Upper lobe of right lung (tissue), 1 donor: ENCODE data around the gene ZMYND19. TPM values are rescaled to one million over a fixed set of nuclear protein-coding genes. Genes with fewer than 3 reads are reported as not detected.
"Not testable (repeated sequence)": the region's sequence is repeated elsewhere in the genome, so short reads cannot be mapped to it uniquely, and the experiment has no call there.

Source experiments
- ATAC-seq: fragments of 200-7000 bp; cut with Tn5 transposase; one replicate; pipeline ENCODE4 v1.9.1; 2020; ENCODE audit warnings: mild to moderate bottlenecking, moderate library complexity
- DNase-seq: peaks from one replicate; pipeline ENCODE4 v3.0.0-alpha.2; 2020
- H3K27ac ChIP-seq: fragments of 200-600 bp; one replicate; pipeline ENCODE4 v1.8.0; 2022
- H3K27me3 ChIP-seq: fragments of 200-600 bp; one replicate; pipeline ENCODE4 v1.8.0; 2022; ENCODE audit warnings: mild to moderate bottlenecking
- H3K36me3 ChIP-seq: fragments of 200-600 bp; one replicate; pipeline ENCODE4 v1.8.0; 2022
- H3K4me1 ChIP-seq: fragments of 200-600 bp; one replicate; pipeline ENCODE4 v1.8.0; 2022
- H3K4me3 ChIP-seq: fragments of 200-600 bp; one replicate; pipeline ENCODE4 v1.8.0; 2022; ENCODE audit warnings: mild to moderate bottlenecking
- H3K9me3 ChIP-seq: fragments of 200-600 bp; one replicate; pipeline ENCODE4 v1.8.0; 2022
- intact Hi-C: fragments of 100-400 bp; cut with DNase I; formaldehyde crosslinking; loops from one replicate; pipeline ENCODE4 v1.11.0; 2022
- total RNA-seq: library from RNA; stranded (reverse); fragmentation: NEBNext Ultra II Directional; extraction: Animal tissue kit (Norgen Biotek cat#: 25700); gene quantifications from one replicate; pipeline ENCODE4 v1.2.1, GENCODE V29; 2021
- TF ChIP-seq, protein P1 (sequence below): fragments of 200-600 bp; IDR thresholded peaks from one replicate; pipeline ENCODE4 v1.8.0; 2022; ENCODE audit warnings: antibody characterized with exemption
- donor health status: DM: no; HTN: yes; CAD: no; lungs with severe emphysema.

Gene ZMYND19
- total RNA-seq, 1 donor from 2014 or later: 18.3 TPM

DNA sequence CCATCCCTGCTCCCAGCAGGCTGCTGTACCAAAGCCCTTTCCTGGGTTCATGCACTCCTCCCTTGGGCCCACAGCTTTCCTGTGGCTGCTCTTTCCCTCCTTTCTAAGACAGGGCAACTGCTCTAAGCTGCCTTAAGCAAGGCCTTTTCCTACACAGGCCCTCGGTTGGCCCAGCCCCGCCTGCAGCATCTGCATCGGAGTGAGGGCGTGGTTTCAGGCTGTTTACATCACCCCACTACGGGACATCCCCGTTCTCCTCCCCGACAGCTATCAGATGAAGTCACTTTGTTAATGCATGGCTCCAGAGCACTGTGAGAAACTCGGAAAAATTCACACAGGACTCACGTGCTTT lies 15.0 kb downstream of the ZMYND19 start:
- intact Hi-C loops: no loop called here
- Histone ChIP-seq H3K4me3 (no peak overlapping the region), H3K9me3 (no peaks in the 10 kb centered on the region), H3K27me3 (no peaks in the 10 kb centered on the region), H3K36me3 (peaks cover 48% of the 10 kb centered on the region), H3K27ac (no peak overlapping the region), H3K4me1 (peaks cover 27% of the 10 kb centered on the region)
- ATAC-seq: no peak
- TF ChIP-seq, protein P1, sequence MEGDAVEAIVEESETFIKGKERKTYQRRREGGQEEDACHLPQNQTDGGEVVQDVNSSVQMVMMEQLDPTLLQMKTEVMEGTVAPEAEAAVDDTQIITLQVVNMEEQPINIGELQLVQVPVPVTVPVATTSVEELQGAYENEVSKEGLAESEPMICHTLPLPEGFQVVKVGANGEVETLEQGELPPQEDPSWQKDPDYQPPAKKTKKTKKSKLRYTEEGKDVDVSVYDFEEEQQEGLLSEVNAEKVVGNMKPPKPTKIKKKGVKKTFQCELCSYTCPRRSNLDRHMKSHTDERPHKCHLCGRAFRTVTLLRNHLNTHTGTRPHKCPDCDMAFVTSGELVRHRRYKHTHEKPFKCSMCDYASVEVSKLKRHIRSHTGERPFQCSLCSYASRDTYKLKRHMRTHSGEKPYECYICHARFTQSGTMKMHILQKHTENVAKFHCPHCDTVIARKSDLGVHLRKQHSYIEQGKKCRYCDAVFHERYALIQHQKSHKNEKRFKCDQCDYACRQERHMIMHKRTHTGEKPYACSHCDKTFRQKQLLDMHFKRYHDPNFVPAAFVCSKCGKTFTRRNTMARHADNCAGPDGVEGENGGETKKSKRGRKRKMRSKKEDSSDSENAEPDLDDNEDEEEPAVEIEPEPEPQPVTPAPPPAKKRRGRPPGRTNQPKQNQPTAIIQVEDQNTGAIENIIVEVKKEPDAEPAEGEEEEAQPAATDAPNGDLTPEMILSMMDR: no peak
- no peak for DNase-seq

DNA sequence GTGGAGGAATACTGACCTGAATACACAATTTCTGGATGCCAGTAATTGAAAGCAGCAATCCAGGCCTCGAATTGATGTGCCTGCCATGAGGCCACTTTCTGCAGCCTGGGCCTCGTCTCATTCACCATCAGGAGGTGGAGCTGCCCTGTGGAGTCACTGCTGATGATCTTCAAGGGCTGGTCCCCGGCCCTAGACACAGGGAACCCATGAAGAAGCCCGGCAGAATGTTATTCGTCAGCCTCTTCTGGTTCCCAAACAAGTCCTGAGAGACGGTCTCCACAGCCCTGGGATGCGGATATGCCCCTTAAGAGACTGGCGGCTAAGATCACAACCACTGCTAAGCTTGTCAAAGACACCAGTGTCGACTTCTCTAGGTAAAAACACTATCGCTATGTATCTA lies 16.1 kb downstream of the ZMYND19 start:
- H3K36me3 ChIP-seq: peaks cover 50% of the 10 kb centered on the region
- intact Hi-C loops: no loop called here
- no peak overlapping the region for H3K27ac ChIP-seq
- DNase-seq (no peak), ATAC-seq (no peak)
- no peak overlapping the region for H3K4me3 ChIP-seq
- no peaks in the 10 kb centered on the region for H3K27me3 ChIP-seq
- TF ChIP-seq, protein P1: no peak
- H3K4me1 ChIP-seq: peaks cover 23% of the 10 kb centered on the region
- no peaks in the 10 kb centered on the region for H3K9me3 ChIP-seq

DNA sequence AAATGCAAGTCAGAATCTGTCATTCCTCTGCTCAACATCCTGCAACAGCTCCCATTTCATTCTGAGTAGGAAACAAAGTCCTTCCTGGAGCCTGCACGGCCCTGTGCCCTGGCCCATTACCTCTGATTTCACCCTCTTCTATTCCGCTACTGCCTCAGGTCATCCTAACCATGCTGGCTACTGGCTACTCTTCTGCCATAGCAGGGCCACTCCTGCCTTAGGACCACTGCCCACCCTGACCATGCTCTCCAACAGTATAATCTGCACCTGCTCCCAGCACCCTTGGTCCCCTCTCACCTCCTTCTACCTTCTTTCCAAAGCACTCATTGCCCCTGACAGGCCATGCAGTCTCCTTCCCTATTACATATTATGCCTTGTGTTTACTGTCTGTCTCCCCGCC lies 19.7 kb downstream of the ZMYND19 start:
- Histone ChIP-seq H3K4me1 (no peaks in the 10 kb centered on the region), H3K4me3 (no peak overlapping the region), H3K36me3 (peaks cover 40% of the 10 kb centered on the region), H3K27me3 (no peaks in the 10 kb centered on the region), H3K27ac (no peak overlapping the region), H3K9me3 (no peaks in the 10 kb centered on the region)
- TF ChIP-seq, protein P1: no peak
- no peak for DNase-seq
- intact Hi-C loops: no loop called here
- ATAC-seq: no peak

DNA sequence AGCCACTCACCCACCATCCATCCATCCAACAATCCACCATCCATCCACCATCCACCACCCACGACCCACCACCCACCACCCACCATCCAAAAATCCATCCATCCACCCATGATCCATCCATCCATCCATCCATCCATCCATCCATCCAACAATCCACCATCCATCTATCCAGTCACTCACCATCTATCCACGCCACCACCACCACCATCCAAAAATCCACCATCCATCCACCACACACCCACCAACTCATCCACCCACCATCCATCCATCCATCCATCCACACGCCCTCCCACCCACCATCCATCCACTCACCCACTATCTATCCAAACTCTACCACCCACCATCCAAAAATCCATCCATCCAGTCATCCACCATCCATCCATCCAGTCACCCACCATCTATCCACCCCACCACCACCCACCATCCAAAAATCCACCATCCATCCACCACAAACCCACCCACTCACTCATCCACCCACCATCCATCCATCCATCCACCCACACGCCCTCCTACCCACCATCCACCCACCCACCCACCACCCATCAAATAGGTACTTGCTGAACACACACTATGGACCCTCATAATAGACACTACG lies 20.6 kb downstream of the ZMYND19 start:
- TF ChIP-seq, protein P1: no peak
- H3K4me3 ChIP-seq: no peak overlapping the region
- ATAC-seq (no peak), DNase-seq (no peak)
- H3K4me1 ChIP-seq: no peaks in the 10 kb centered on the region
- no peak overlapping the region for H3K27ac ChIP-seq
- no peaks in the 10 kb centered on the region for H3K9me3 ChIP-seq
- H3K36me3 ChIP-seq: peaks cover 37% of the 10 kb centered on the region
- intact Hi-C loops: no loop called here
- H3K27me3 ChIP-seq: no peaks in the 10 kb centered on the region

DNA sequence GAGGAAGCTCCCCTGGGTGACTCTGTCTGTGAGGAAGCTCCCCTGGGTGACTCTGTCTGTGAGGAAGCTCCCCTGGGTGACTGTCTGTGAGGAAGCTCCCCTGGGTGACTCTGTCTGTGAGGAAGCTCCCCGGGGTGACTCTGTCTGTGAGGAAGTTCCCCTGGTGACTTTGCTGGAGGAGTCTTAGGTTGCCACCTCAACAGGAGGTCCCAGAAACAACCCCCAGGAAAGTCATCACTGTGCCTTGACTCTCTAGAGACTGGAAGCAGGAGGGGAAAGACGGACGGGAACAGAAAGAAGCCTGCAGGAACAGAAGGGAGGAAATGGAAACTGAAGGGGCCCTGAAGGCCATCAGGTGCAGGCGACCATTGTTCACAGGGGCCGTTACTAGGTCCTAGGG lies 21.9 kb downstream of the ZMYND19 start:
- H3K27ac ChIP-seq, intact Hi-C loops, H3K27me3 ChIP-seq, H3K9me3 ChIP-seq, H3K4me1 ChIP-seq, DNase-seq, ATAC-seq, H3K4me3 ChIP-seq: not testable (repeated sequence)
- H3K36me3 ChIP-seq: peaks cover 37% of the 10 kb centered on the region

DNA sequence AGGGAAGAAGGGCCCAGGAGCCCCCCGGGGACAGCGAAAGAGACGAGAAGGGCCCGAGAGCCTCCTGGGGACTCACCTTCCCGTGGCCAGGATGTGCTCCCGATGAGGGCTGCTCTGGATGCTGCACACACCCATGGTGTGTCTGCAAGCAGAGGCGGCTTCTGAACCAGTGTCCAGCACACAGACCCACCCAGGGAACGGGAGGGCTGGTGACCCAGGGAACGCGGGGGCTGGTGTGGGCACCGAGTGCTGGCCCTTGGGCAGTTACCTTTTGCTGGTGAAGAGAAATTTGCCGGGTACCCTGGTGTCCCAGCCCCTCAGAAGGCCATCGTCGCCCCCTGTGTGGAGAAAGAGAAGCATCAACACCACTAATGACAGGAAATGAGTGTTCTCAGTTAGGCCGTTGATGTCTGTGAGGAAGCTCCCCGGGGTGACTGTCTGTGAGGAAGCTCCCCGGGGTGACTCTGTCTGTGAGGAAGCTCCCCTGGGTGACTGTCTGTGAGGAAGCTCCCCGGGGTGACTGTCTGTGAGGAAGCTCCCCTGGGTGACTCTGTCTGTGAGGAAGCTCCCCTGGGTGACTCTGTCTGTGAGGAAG lies 25.4 kb downstream of the ZMYND19 start:
- DNase-seq (no peak), ATAC-seq (no peak)
- intact Hi-C loops: no loop called here
- Histone ChIP-seq H3K9me3 (no peaks in the 10 kb centered on the region), H3K36me3 (peaks cover 37% of the 10 kb centered on the region), H3K4me3 (no peak overlapping the region), H3K4me1 (no peaks in the 10 kb centered on the region), H3K27me3 (no peaks in the 10 kb centered on the region), H3K27ac (no peak overlapping the region)
- TF ChIP-seq, protein P1: no peak
